Astrocyte (in vitro differentiated cells and primary cell): Measurements from ENCODE around the gene GMPS. TPM values are rescaled to one million over a fixed set of nuclear protein-coding genes. Genes with fewer than 3 reads are reported as not detected.
A peak's percentile ranks its signal among the peaks of the same experiment; 100 is the strongest.
"Not testable (repeated sequence)": the region's sequence is repeated elsewhere in the genome, so short reads cannot be mapped to it uniquely, and the experiment has no call there.

Experiments used
- DNase-seq: peaks from one replicate; pipeline ENCODE4 v3.0.0-alpha.2; 2010; ENCODE audit warnings: low read depth
- FAIRE-seq: peaks from 2 replicates; lab custom pipeline; 2011; peaks lifted over from hg19 to GRCh38; lab: Jason Lieb, UNC
- H2AFZ ChIP-seq: 2 replicates; pipeline ENCODE4 v1.6.0; 2012; ENCODE audit warnings: low read depth, low read length, inconsistent platforms
- H3K27ac ChIP-seq: 2 replicates; pipeline ENCODE4 v1.5.1; 2011; ENCODE audit warnings: low read depth, low read length, inconsistent platforms
- H3K27me3 ChIP-seq: 2 replicates; pipeline ENCODE4 v1.6.0; 2011; ENCODE audit warnings: low read length, inconsistent platforms; ENCODE audit not compliant: insufficient read depth
- H3K36me3 ChIP-seq: 2 replicates; pipeline ENCODE4 v1.5.1; 2011; ENCODE audit warnings: low read length, inconsistent platforms; ENCODE audit not compliant: insufficient read depth
- H3K4me1 ChIP-seq: 2 replicates; pipeline ENCODE4 v1.5.1; 2011; ENCODE audit warnings: low read length, inconsistent platforms; ENCODE audit not compliant: insufficient read depth
- H3K4me2 ChIP-seq: 2 replicates; pipeline ENCODE4 v1.6.0; 2012; ENCODE audit warnings: low read length, inconsistent platforms
- H3K4me3 ChIP-seq: 2 replicates; pipeline ENCODE4 v1.5.1; 2011; ENCODE audit warnings: low read depth, mild to moderate bottlenecking, low read length, inconsistent platforms; ENCODE audit not compliant: insufficient read depth
- H3K79me2 ChIP-seq: 2 replicates; pipeline ENCODE4 v1.6.0; 2012; ENCODE audit warnings: mild to moderate bottlenecking, low read length, inconsistent platforms; ENCODE audit not compliant: insufficient read depth
- H3K9ac ChIP-seq: 2 replicates; pipeline ENCODE4 v1.6.0; 2012; ENCODE audit warnings: mild to moderate bottlenecking, low read length, inconsistent platforms
- H3K9me3 ChIP-seq: 2 replicates; pipeline ENCODE4 v1.5.1; 2012; ENCODE audit warnings: low read depth, mild to moderate bottlenecking, low read length, inconsistent platforms; ENCODE audit not compliant: insufficient read depth
- H4K20me1 ChIP-seq: 2 replicates; pipeline ENCODE4 v1.6.0; 2012; ENCODE audit warnings: low read length, inconsistent platforms; ENCODE audit not compliant: insufficient read depth
- H3K27ac Mint-ChIP-seq: one replicate; pipeline ENCODE4 v1.8.0; 2021; ENCODE audit warnings: mild to moderate bottlenecking, mixed read lengths; ENCODE audit not compliant: unreplicated experiment
- H3K27me3 Mint-ChIP-seq: one replicate; pipeline ENCODE4 v1.8.0; 2021; ENCODE audit warnings: low read depth, mixed read lengths; ENCODE audit not compliant: unreplicated experiment
- H3K36me3 Mint-ChIP-seq: one replicate; pipeline ENCODE4 v1.8.0; 2021; ENCODE audit warnings: low read depth, mixed read lengths; ENCODE audit not compliant: unreplicated experiment
- H3K4me1 Mint-ChIP-seq: one replicate; pipeline ENCODE4 v1.8.0; 2021; ENCODE audit warnings: low read depth, mixed read lengths; ENCODE audit not compliant: unreplicated experiment
- H3K4me3 Mint-ChIP-seq: one replicate; pipeline ENCODE4 v1.8.0; 2021; ENCODE audit warnings: mild to moderate bottlenecking, moderate library complexity, mixed read lengths; ENCODE audit not compliant: unreplicated experiment
- H3K9me3 Mint-ChIP-seq: one replicate; pipeline ENCODE4 v1.8.0; 2021; ENCODE audit warnings: mild to moderate bottlenecking, mixed read lengths; ENCODE audit not compliant: unreplicated experiment
- CTCF ChIP-seq: IDR thresholded peaks from 2 replicates; pipeline ENCODE4 v1.5.1; 2011; ENCODE audit warnings: low read depth, mild to moderate bottlenecking, inconsistent platforms, low read length, moderate library complexity; ENCODE audit not compliant: insufficient read depth
- EZH2 ChIP-seq: IDR thresholded peaks from 2 replicates; pipeline ENCODE4 v1.6.1; 2012; ENCODE audit warnings: mild to moderate bottlenecking, low read length, inconsistent platforms; ENCODE audit not compliant: insufficient read depth
- total RNA-seq: library from RNA; stranded (reverse); gene quantifications from 2 replicates; pipeline ENCODE4 v1.2.1, GENCODE V29; 2021

The GMPS gene
- total RNA-seq, 1 donor from 2014 or later = 58.1 TPM

- H3K9me3 Mint-ChIP-seq = peaks cover 2% of the 10 kb centered on the region
Measured at GRCh38 chr3:155861476-155862183, 8.8 kb upstream of the GMPS start.

GRCh38 chr3:155862290-155862982 lies 8.0 kb upstream of the GMPS start:
- not testable (repeated sequence) for H3K4me1 ChIP-seq, H3K27me3 Mint-ChIP-seq, H3K79me2 ChIP-seq, FAIRE-seq, H3K9ac ChIP-seq, H2AFZ ChIP-seq, H3K4me1 Mint-ChIP-seq, H3K36me3 ChIP-seq, H3K4me3 Mint-ChIP-seq, H3K4me3 ChIP-seq, H4K20me1 ChIP-seq, H3K9me3 Mint-ChIP-seq, H3K27ac ChIP-seq, H3K36me3 Mint-ChIP-seq, H3K9me3 ChIP-seq, H3K27me3 ChIP-seq, H3K4me2 ChIP-seq
- peak overlapping the region; percentile 47 for H3K27ac Mint-ChIP-seq
- DNase-seq = peak; percentile 69

More at GRCh38 chr3:155861476-155862183, 8.8 kb upstream of the GMPS start:
- DNase-seq = no peak
- Histone ChIP-seq H3K9me3 (no peaks in the 10 kb centered on the region), H3K27ac (no peak overlapping the region), H3K36me3 (no peaks in the 10 kb centered on the region), H3K4me2 (no peak overlapping the region), H3K79me2 (no peaks in the 10 kb centered on the region), H2AFZ (no peak overlapping the region), H4K20me1 (no peaks in the 10 kb centered on the region), H3K4me3 (no peak overlapping the region), H3K4me1 (peaks cover 2% of the 10 kb centered on the region), H3K27me3 (no peaks in the 10 kb centered on the region), H3K9ac (no peak overlapping the region)
- TF ChIP-seq CTCF = no peak
- no peak for FAIRE-seq
- Mint-ChIP-seq H3K4me3 (no peak overlapping the region), H3K27ac (no peak overlapping the region), H3K4me1 (no peaks in the 10 kb centered on the region), H3K27me3 (no peaks in the 10 kb centered on the region), H3K36me3 (no peaks in the 10 kb centered on the region)

- Mint-ChIP-seq H3K9me3 (peaks cover 2% of the 10 kb centered on the region), H3K36me3 (no peaks in the 10 kb centered on the region), H3K4me3 (no peak overlapping the region), H3K27ac (no peak overlapping the region), H3K27me3 (no peaks in the 10 kb centered on the region), H3K4me1 (no peaks in the 10 kb centered on the region)
- H2AFZ ChIP-seq = no peak overlapping the region
- H3K4me2 ChIP-seq = no peak overlapping the region
- H3K79me2 ChIP-seq = no peaks in the 10 kb centered on the region
- H3K4me3 ChIP-seq = no peak overlapping the region
- H4K20me1 ChIP-seq = no peaks in the 10 kb centered on the region
- H3K9me3 ChIP-seq = no peaks in the 10 kb centered on the region
- DNase-seq (no peak), FAIRE-seq (no peak)
- no peak overlapping the region for H3K9ac ChIP-seq
- H3K4me1 ChIP-seq = peaks cover 2% of the 10 kb centered on the region
- H3K27me3 ChIP-seq = no peaks in the 10 kb centered on the region
- TF ChIP-seq EZH2 (no peak), CTCF (no peak)
- no peak overlapping the region for H3K27ac ChIP-seq
- H3K36me3 ChIP-seq = no peaks in the 10 kb centered on the region
Measured at GRCh38 chr3:155863072-155863784, 7.2 kb upstream of the GMPS start.
